Calu3 (cell line): ENCODE results near the gene BDH1. TPM values are rescaled to one million over a fixed set of nuclear protein-coding genes. Genes with fewer than 3 reads are reported as not detected.
A peak's percentile ranks its signal among the peaks of the same experiment; 100 is the strongest.

Source experiments
- BruUV-seq: library from RNA; stranded (reverse); fragments of 400-500 nt; replicated peaks from 2 replicates; lab custom pipeline; 2021; lab: Mats Ljungman, UMichigan
- CTCF ChIA-PET: fragments of 300-600 bp; sonication (Branson Sonifier 250); formaldehyde crosslinking; loops from one replicate; lab custom pipeline; 2022; ENCODE audit warnings: antibody characterized with exemption; lab: Charles Lee
- DNase-seq: peaks from one replicate; pipeline ENCODE4 v3.0.0; 2022
- H3K27ac Mint-ChIP-seq: one replicate; pipeline ENCODE4 v1.8.0; 2022; ENCODE audit warnings: mixed read lengths; ENCODE audit not compliant: unreplicated experiment
- H3K27me3 Mint-ChIP-seq: one replicate; pipeline ENCODE4 v1.8.0; 2022; ENCODE audit warnings: mixed read lengths; ENCODE audit not compliant: unreplicated experiment
- H3K36me3 Mint-ChIP-seq: one replicate; pipeline ENCODE4 v1.8.0; 2022; ENCODE audit warnings: mild to moderate bottlenecking, moderate library complexity, mixed read lengths; ENCODE audit not compliant: insufficient read depth, unreplicated experiment
- H3K4me1 Mint-ChIP-seq: one replicate; pipeline ENCODE4 v1.8.0; 2022; ENCODE audit warnings: mild to moderate bottlenecking, low read depth, mixed read lengths; ENCODE audit not compliant: unreplicated experiment
- H3K4me3 Mint-ChIP-seq: one replicate; pipeline ENCODE4 v1.8.0; 2022; ENCODE audit warnings: mild to moderate bottlenecking, low read depth, moderate library complexity, mixed read lengths; ENCODE audit not compliant: unreplicated experiment
- H3K9me3 Mint-ChIP-seq: one replicate; pipeline ENCODE4 v1.8.0; 2022; ENCODE audit warnings: low read depth, mixed read lengths; ENCODE audit not compliant: unreplicated experiment
- CTCF ChIP-seq: fragments of 200-600 bp; IDR thresholded peaks from one replicate; pipeline ENCODE4 v1.8.0; 2022; ENCODE audit warnings: antibody characterized with exemption; ENCODE audit not compliant: unreplicated experiment
- intact Hi-C: fragments of 100-400 bp; cut with micrococcal nuclease; formaldehyde crosslinking; loops from one replicate; pipeline ENCODE4 v1.10.0; 2022; ENCODE audit not compliant: unreplicated experiment
- total RNA-seq: library from RNA; stranded (reverse); gene quantifications from 2 replicates; pipeline ENCODE4 v1.2.3, GENCODE V29; 2022

The BDH1 gene
- total RNA-seq, 1 experiment from 2014 or later = 49.0 TPM

DNA sequence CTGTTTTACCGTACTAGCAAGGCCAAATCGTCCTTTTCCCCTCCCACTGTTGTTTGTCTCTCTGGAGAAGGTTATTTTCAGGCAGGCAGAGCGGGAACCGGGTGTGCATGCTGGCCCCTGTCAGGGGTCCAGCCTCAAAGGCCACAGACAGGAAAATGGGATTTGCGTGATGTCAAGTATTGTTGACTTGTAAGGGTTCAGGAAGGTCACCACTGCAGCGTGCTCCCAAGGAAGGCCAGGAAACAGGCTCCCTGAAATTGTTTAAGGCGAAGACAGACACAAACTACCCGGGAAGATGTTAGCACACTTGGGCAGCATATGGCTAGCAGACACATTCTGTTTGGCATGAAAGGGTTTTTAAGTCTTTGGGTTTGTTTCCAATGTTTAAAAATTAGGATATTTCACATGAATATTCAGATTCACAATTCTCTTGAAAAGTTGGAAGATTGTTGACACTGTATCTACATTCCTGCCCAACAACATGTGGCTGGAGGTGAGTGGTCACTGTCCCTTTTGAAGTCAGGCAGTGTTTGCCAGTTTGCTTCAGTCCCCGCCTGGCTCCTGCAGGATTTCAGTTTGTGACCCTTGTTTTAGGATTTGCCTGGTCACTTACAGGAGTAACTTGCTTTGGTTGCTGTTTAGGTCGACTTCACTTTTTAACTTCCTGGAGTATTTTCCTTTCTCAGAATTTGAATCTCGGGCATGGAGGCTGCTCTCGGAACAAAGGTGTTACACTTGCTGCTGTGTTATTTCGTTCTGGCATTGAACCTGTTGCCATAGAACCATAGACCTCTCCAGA, 90.4 kb downstream of the BDH1 start:
- CTCF ChIA-PET = no interaction called here
- peaks cover 6% of the 10 kb centered on the region for H3K36me3 Mint-ChIP-seq
- H3K27me3 Mint-ChIP-seq = no peaks in the 10 kb centered on the region
- no TSS peak for BruUV-seq
- peaks cover 45% of the 10 kb centered on the region for H3K4me1 Mint-ChIP-seq
- H3K4me3 Mint-ChIP-seq = no peak overlapping the region
- H3K27ac Mint-ChIP-seq = no peak overlapping the region
- H3K9me3 Mint-ChIP-seq = no peaks in the 10 kb centered on the region
- TF ChIP-seq CTCF = no peak
- intact Hi-C loops = no loop called here
- no peak for DNase-seq

- DNase-seq = no peak
- peaks cover 45% of the 10 kb centered on the region for H3K4me1 Mint-ChIP-seq
- H3K27me3 Mint-ChIP-seq = no peaks in the 10 kb centered on the region
- H3K9me3 Mint-ChIP-seq = no peaks in the 10 kb centered on the region
- intact Hi-C loops = loop anchor here (5.0 kb wide), 1 partner anchor 157 kb away; no protein-coding TSS in a partner anchor
- CTCF ChIA-PET = no interaction called here
- TF ChIP-seq CTCF = no peak
- no peak overlapping the region for H3K4me3 Mint-ChIP-seq
- no TSS peak for BruUV-seq
- H3K36me3 Mint-ChIP-seq = peaks cover 6% of the 10 kb centered on the region
- H3K27ac Mint-ChIP-seq = no peak overlapping the region
Observed at GRCh38 chr3:197464794-197465193, 91.0 kb downstream of the BDH1 start.

DNA sequence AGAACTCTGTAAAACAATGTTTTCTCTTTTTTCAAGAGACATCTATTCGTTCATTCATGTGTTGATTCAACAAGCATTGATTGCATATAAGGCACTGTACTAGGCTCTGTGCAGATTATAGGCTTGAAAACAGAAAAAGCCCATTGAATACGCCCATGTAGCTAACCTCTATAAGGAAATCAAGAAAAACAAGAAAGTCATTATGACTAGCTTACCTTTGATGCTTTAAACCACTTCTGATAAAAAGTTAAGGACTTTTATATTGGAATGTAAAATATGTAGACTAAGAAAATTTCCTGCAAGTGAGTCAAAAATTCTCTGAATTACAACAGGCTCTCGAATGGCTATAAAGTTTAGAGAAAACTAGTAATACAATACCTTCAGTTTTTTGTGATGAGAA, 92.5 kb downstream of the BDH1 start:
- DNase-seq = no peak
- peak overlapping the region; percentile 61 for H3K27ac Mint-ChIP-seq
- H3K9me3 Mint-ChIP-seq = no peaks in the 10 kb centered on the region
- TF ChIP-seq CTCF = no peak
- no TSS peak for BruUV-seq
- H3K36me3 Mint-ChIP-seq = peaks cover 10% of the 10 kb centered on the region
- CTCF ChIA-PET = interaction anchor here (0.6 to 1.2 kb wide), 2 partner anchors 37 to 273 kb away, joined by 3 to 5 read pairs; partner anchors contain the start of gene RUBCN
- peaks cover 30% of the 10 kb centered on the region for H3K4me1 Mint-ChIP-seq
- no peak overlapping the region for H3K4me3 Mint-ChIP-seq
- no peaks in the 10 kb centered on the region for H3K27me3 Mint-ChIP-seq
- intact Hi-C loops = loop anchor here (5.0 kb wide), 1 partner anchor 156 kb away; no protein-coding TSS in a partner anchor

GRCh38 chr3:197462808-197463207, 93.0 kb downstream of the BDH1 start:
- H3K9me3 Mint-ChIP-seq = no peaks in the 10 kb centered on the region
- no peak overlapping the region for H3K4me3 Mint-ChIP-seq
- peaks cover 10% of the 10 kb centered on the region for H3K36me3 Mint-ChIP-seq
- BruUV-seq = no TSS peak
- H3K27ac Mint-ChIP-seq = peak overlapping the region; percentile 51
- no peak for TF ChIP-seq CTCF
- H3K4me1 Mint-ChIP-seq = peaks cover 26% of the 10 kb centered on the region
- DNase-seq = no peak
- intact Hi-C loops = loop anchor here (5.0 kb wide), 1 partner anchor 156 kb away; no protein-coding TSS in a partner anchor
- CTCF ChIA-PET = interaction anchor here (0.6 to 1.2 kb wide), 2 partner anchors 38 to 274 kb away, joined by 3 to 5 read pairs; partner anchors contain the start of gene RUBCN
- no peaks in the 10 kb centered on the region for H3K27me3 Mint-ChIP-seq
